H9 (cell line): ENCODE measurements around the gene NIN. TPM values are rescaled to one million over a fixed set of nuclear protein-coding genes. Genes with fewer than 3 reads are reported as not detected.

Source experiments
- DNase-seq: peaks from one replicate; pipeline ENCODE4 v3.0.0-alpha.2; 2017
- H2AFZ ChIP-seq: one replicate; pipeline ENCODE4 v1.6.1; 2013; ENCODE audit warnings: mild to moderate bottlenecking, low read length, control low read depth, moderate library complexity
- H2AK5ac ChIP-seq: 2 replicates; pipeline ENCODE4 v1.6.1; 2013; ENCODE audit warnings: low read length, control low read depth, mixed read lengths; ENCODE audit not compliant: insufficient read length
- H2BK120ac ChIP-seq: one replicate; pipeline ENCODE4 v1.6.1; 2013; ENCODE audit warnings: low read depth, mild to moderate bottlenecking, low read length, control low read depth, inconsistent platforms; ENCODE audit not compliant: poor library complexity, severe bottlenecking
- H2BK12ac ChIP-seq: 2 replicates; pipeline ENCODE4 v1.6.1; 2013; ENCODE audit warnings: low read length, control low read depth, mixed read lengths, low read depth; ENCODE audit not compliant: insufficient read length
- H2BK15ac ChIP-seq: 2 replicates; pipeline ENCODE4 v1.6.1; 2013; ENCODE audit warnings: low read depth, low read length, control low read depth
- H2BK20ac ChIP-seq: one replicate; pipeline ENCODE4 v1.6.1; 2013; ENCODE audit warnings: low read depth, mild to moderate bottlenecking, low read length, control low read depth, inconsistent platforms; ENCODE audit not compliant: poor library complexity, severe bottlenecking
- H2BK5ac ChIP-seq: 2 replicates; pipeline ENCODE4 v1.6.1; 2013; ENCODE audit warnings: low read length, control low read depth, mixed read lengths; ENCODE audit not compliant: insufficient read length
- H3K14ac ChIP-seq: 2 replicates; pipeline ENCODE4 v1.6.1; 2013; ENCODE audit warnings: low read length, control low read depth; ENCODE audit not compliant: insufficient read depth
- H3K18ac ChIP-seq: 2 replicates; pipeline ENCODE4 v1.6.1; 2013; ENCODE audit warnings: low read depth, mild to moderate bottlenecking, mixed read lengths, low read length, control low read depth; ENCODE audit not compliant: insufficient read length
- H3K23ac ChIP-seq: 2 replicates; pipeline ENCODE4 v1.6.1; 2013; ENCODE audit warnings: low read length, control low read depth, mixed read lengths, low read depth; ENCODE audit not compliant: insufficient read length
- H3K23me2 ChIP-seq: 2 replicates; pipeline ENCODE4 v1.6.1; 2013; ENCODE audit warnings: low read depth, mild to moderate bottlenecking, mixed read lengths, low read length, control low read depth; ENCODE audit not compliant: insufficient read length, poor library complexity, severe bottlenecking
- H3K27ac ChIP-seq: 2 replicates; pipeline ENCODE4 v1.5.1; 2013; ENCODE audit warnings: low read length, control low read depth, mixed read lengths, low read depth; ENCODE audit not compliant: insufficient read length
- H3K27me3 ChIP-seq: 2 replicates; pipeline ENCODE4 v1.6.1; 2013; ENCODE audit warnings: low read length, control low read depth, inconsistent platforms; ENCODE audit not compliant: insufficient read depth
- H3K4ac ChIP-seq: 2 replicates; pipeline ENCODE4 v1.6.1; 2013; ENCODE audit warnings: low read depth, mild to moderate bottlenecking, control low read depth, inconsistent platforms, low read length, moderate library complexity
- H3K4me1 ChIP-seq: 2 replicates; pipeline ENCODE4 v1.6.1; 2013; ENCODE audit warnings: low read length, control low read depth, inconsistent platforms; ENCODE audit not compliant: insufficient read depth
- H3K4me2 ChIP-seq: 2 replicates; pipeline ENCODE4 v1.6.1; 2013; ENCODE audit warnings: low read length, control low read depth, mixed read lengths; ENCODE audit not compliant: insufficient read length, insufficient read depth
- H3K56ac ChIP-seq: 2 replicates; pipeline ENCODE4 v1.6.1; 2013; ENCODE audit warnings: low read depth, mild to moderate bottlenecking, mixed read lengths, low read length, control low read depth; ENCODE audit not compliant: insufficient read length
- H3K79me1 ChIP-seq: 2 replicates; pipeline ENCODE4 v1.6.1; 2013; ENCODE audit warnings: low read depth, mild to moderate bottlenecking, moderate library complexity, low read length, control low read depth, inconsistent platforms; ENCODE audit not compliant: insufficient read depth, poor library complexity, severe bottlenecking
- H3K79me2 ChIP-seq: 2 replicates; pipeline ENCODE4 v1.6.1; 2013; ENCODE audit warnings: low read length, control low read depth, inconsistent platforms; ENCODE audit not compliant: insufficient read depth
- H3K9ac ChIP-seq: 2 replicates; pipeline ENCODE4 v1.6.1; 2013; ENCODE audit warnings: low read length, control low read depth, mixed read lengths; ENCODE audit not compliant: insufficient read length; ENCODE audit errors: extremely low read depth
- H3K9me3 ChIP-seq: one replicate; pipeline ENCODE4 v1.6.1; 2013; ENCODE audit warnings: low read depth, low read length, inconsistent platforms; ENCODE audit not compliant: control insufficient read depth
- H3T11ph ChIP-seq: one replicate; pipeline ENCODE4 v1.6.1; 2013; ENCODE audit warnings: mild to moderate bottlenecking, low read length, control low read depth, inconsistent platforms
- H4K20me1 ChIP-seq: one replicate; pipeline ENCODE4 v1.6.1; 2013; ENCODE audit not compliant: control insufficient read depth, insufficient read length, insufficient read depth
- H4K5ac ChIP-seq: 2 replicates; pipeline ENCODE4 v1.6.1; 2013; ENCODE audit warnings: low read depth, mild to moderate bottlenecking, mixed read lengths, low read length, control low read depth; ENCODE audit not compliant: insufficient read length
- H4K8ac ChIP-seq: replicated peaks from 2 replicates; pipeline ENCODE4 v1.6.1; 2013; ENCODE audit warnings: low read length, control low read depth, mixed read lengths, low read depth; ENCODE audit not compliant: insufficient read length
- H4K91ac ChIP-seq: 2 replicates; pipeline ENCODE4 v1.6.1; 2013; ENCODE audit warnings: low read depth, mild to moderate bottlenecking, moderate library complexity, mixed read lengths, low read length, control low read depth; ENCODE audit not compliant: insufficient read length
- H3K27ac Mint-ChIP-seq, 3 experiments: 2 replicates in 2 of 3; 3 replicates in 1 of 3; pipeline ENCODE4 v1.8.0; 2020 to 2021; ENCODE audit warnings: mixed read lengths in 3 of 3, mild to moderate bottlenecking in 1 of 3, moderate library complexity in 1 of 3
- H3K27me3 Mint-ChIP-seq: 2 replicates; pipeline ENCODE4 v1.8.0; 2021; ENCODE audit warnings: low read depth, mild to moderate bottlenecking, moderate library complexity, mixed read lengths
- H3K36me3 Mint-ChIP-seq, 3 experiments: 2 replicates in 2 of 3; 3 replicates in 1 of 3; pipeline ENCODE4 v1.8.0; 2020 to 2021; ENCODE audit warnings: low read depth in 3 of 3, mixed read lengths in 3 of 3; ENCODE audit not compliant: insufficient read depth in 1 of 3
- H3K4me1 Mint-ChIP-seq, 2 experiments: 2 replicates each; pipeline ENCODE4 v1.8.0; 2020; ENCODE audit warnings: mixed read lengths in 2 of 2
- H3K4me3 Mint-ChIP-seq, 2 experiments: 2 replicates in 1 of 2; 3 replicates in 1 of 2; pipeline ENCODE4 v1.8.0; 2020 to 2021; ENCODE audit warnings: mild to moderate bottlenecking in 2 of 2, mixed read lengths in 2 of 2, moderate library complexity in 1 of 2
- H3K9me3 Mint-ChIP-seq, 2 experiments: 2 replicates in 1 of 2; 3 replicates in 1 of 2; pipeline ENCODE4 v1.8.0; 2020; ENCODE audit warnings: mild to moderate bottlenecking in 2 of 2, mixed read lengths in 2 of 2, moderate library complexity in 1 of 2
- CTCF ChIP-seq: fragments of 200-600 bp; sonication (generic); conservative IDR thresholded peaks from 3 replicates; pipeline ENCODE4 v1.8.0; 2021; ENCODE audit warnings: antibody characterized with exemption, mild to moderate bottlenecking
- WGBS: extraction: QIAGEN DNeasy Blood & Tissue Kit; methylation state at CpG from one replicate; pipeline ENCODE4 v1.1.7; 2013; ENCODE audit warnings: missing lambda C conversion rate, low lambda C conversion rate, mixed read lengths; ENCODE audit not compliant: insufficient read length; ENCODE audit errors: extremely low coverage; 5-methylcytosine and 5-hydroxymethylcytosine counted together
- total RNA-seq: library from RNA; stranded (reverse); gene quantifications from 2 replicates; pipeline ENCODE4 v1.2.1, GENCODE V29; 2021

The NIN gene
- total RNA-seq, 1 experiment from 2014 or later = 18.4 TPM

- Histone ChIP-seq H3K9ac (no peak overlapping the region), H3K14ac (no peak overlapping the region), H3K79me1 (no peaks in the 10 kb centered on the region), H3K9me3 (no peaks in the 10 kb centered on the region), H4K20me1 (no peaks in the 10 kb centered on the region), H3K4me2 (no peak overlapping the region), H3K79me2 (no peaks in the 10 kb centered on the region), H4K5ac (no peak overlapping the region), H2BK20ac (no peak overlapping the region), H3K56ac (no peak overlapping the region), H3K4me1 (no peaks in the 10 kb centered on the region), H2BK5ac (no peak overlapping the region), H3T11ph (no peak overlapping the region), H4K8ac (no peak overlapping the region), H3K4ac (no peak overlapping the region), H4K91ac (no peak overlapping the region), H2AFZ (no peak overlapping the region), H2AK5ac (no peak overlapping the region), H2BK15ac (no peak overlapping the region), H2BK12ac (no peak overlapping the region), H3K18ac (no peak overlapping the region), H3K27me3 (no peaks in the 10 kb centered on the region; the same call in 1 of the 2 replicates), H3K23ac (no peak overlapping the region), H3K23me2 (no peaks in the 10 kb centered on the region), H2BK120ac (no peak overlapping the region), H3K27ac (no peak overlapping the region)
- Mint-ChIP-seq H3K27me3 (peaks cover 16% of the 10 kb centered on the region), H3K4me1 (peaks cover 3 to 5% of the 10 kb centered on the region in 2 experiments; a peak in 2 of 4 replicates), H3K27ac (no peak overlapping the region), H3K36me3 (peaks cover 0 to 4% (median 0%) of the 10 kb centered on the region in 3 experiments; a peak in 1 of 7 replicates), H3K4me3 (no peak overlapping the region), H3K9me3 (no peaks in the 10 kb centered on the region)
- WGBS = no CpG with 5 or more reads among the region's 5 CpGs
- DNase-seq = no peak
- no peak for TF ChIP-seq CTCF
Observed at GRCh38 chr14:50839691-50840090, 8.7 kb upstream of the NIN start.
